MCF 10A (cell line): Measurements from ENCODE around the gene ARHGEF16. TPM values are rescaled to one million over a fixed set of nuclear protein-coding genes. Genes with fewer than 3 reads are reported as not detected.

Source experiments
- BruUV-seq: library from RNA; stranded (reverse); fragments of 400-500 nt; replicated peaks from 2 replicates; lab custom pipeline; 2021; lab: Mats Ljungman, UMichigan
- CTCF ChIA-PET: fragments of 300-600 bp; sonication (Branson Sonifier 250); formaldehyde crosslinking; extraction: SDS; loops from one replicate; lab custom pipeline; 2021; ENCODE audit warnings: antibody characterized with exemption, inconsistent platforms; lab: Yijun Ruan, JAX
- POLR2A ChIA-PET: fragments of 300-600, 350-650 bp; sonication (Branson Sonifier 250); formaldehyde crosslinking; extraction: SDS; loops from one replicate; lab custom pipeline; 2020; ENCODE audit warnings: antibody characterized with exemption, inconsistent platforms; lab: Yijun Ruan, JAX
- DNase-seq: peaks from one replicate; pipeline ENCODE4 v3.0.0-alpha.2; 2018; ENCODE audit not compliant: unreplicated experiment
- H3K27ac Mint-ChIP-seq: one replicate; pipeline ENCODE4 v1.8.0; 2022; ENCODE audit warnings: mild to moderate bottlenecking, low read depth, mixed read lengths; ENCODE audit not compliant: unreplicated experiment
- H3K27me3 Mint-ChIP-seq: one replicate; pipeline ENCODE4 v1.8.0; 2022; ENCODE audit warnings: mixed read lengths; ENCODE audit not compliant: insufficient read depth, unreplicated experiment
- H3K36me3 Mint-ChIP-seq: one replicate; pipeline ENCODE4 v1.8.0; 2022; ENCODE audit warnings: mild to moderate bottlenecking, moderate library complexity, mixed read lengths; ENCODE audit not compliant: insufficient read depth, unreplicated experiment
- H3K4me1 Mint-ChIP-seq: one replicate; pipeline ENCODE4 v1.8.0; 2022; ENCODE audit warnings: mixed read lengths; ENCODE audit not compliant: insufficient read depth, unreplicated experiment
- H3K4me3 Mint-ChIP-seq: one replicate; pipeline ENCODE4 v1.8.0; 2022; ENCODE audit warnings: mild to moderate bottlenecking, moderate library complexity, mixed read lengths; ENCODE audit not compliant: unreplicated experiment
- H3K9me3 Mint-ChIP-seq: one replicate; pipeline ENCODE4 v1.8.0; 2022; ENCODE audit warnings: mixed read lengths; ENCODE audit not compliant: unreplicated experiment
- CTCF ChIP-seq: fragments of 200-600 bp; IDR thresholded peaks from one replicate; pipeline ENCODE4 v1.8.0; 2022; ENCODE audit warnings: antibody characterized with exemption, mild to moderate bottlenecking; ENCODE audit not compliant: unreplicated experiment
- intact Hi-C: fragments of 100-400 bp; cut with micrococcal nuclease; formaldehyde crosslinking; loops from 2 replicates; pipeline ENCODE4 v1.14.1; 2022
- total RNA-seq: library from RNA; stranded (reverse); gene quantifications from 2 replicates; pipeline ENCODE4 v1.2.3, GENCODE V29; 2022

Gene ARHGEF16
- total RNA-seq, 1 experiment from 2014 or later = 8.6 TPM

DNA sequence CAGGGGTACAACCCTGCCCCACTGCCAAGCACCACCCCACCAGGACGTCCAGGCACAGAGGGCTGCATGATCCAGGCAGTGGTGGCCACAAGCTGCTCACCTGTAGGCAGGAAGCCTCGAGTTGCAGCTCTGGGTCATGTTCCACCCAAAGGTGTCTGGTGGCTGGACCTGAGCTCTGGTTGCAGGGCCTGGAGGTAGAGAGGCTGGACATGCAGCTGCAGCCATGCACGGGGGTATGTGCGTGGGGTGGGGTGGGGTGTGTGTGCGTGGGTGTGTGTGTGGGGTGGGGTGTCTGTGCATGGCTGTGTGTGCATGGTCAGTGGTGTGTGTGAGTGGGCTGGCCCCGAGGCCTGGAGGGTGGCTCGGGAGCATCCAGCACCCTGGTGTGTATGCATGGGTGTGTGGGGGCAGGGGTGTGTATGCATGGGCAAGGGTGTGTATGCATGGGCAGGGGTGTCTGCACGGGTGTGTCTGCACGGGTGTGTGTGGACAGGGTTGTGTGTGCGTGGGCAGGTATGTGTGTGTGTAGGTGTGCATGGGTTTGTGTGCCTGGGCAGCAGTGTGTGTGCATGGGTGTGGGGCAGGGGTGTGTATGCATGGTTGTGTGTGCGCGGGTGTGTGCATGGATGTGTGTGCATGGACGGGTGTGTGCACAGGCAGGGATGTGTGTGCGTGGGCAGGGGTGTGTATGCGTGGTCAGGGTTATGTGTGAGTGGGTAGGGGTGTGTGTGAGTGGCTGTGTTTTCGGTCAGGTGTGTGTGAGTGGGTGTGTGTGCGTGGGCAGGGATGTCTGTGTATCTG is 15.6 kb downstream of the ARHGEF16 start:
- intact Hi-C loops = no loop called here
- Mint-ChIP-seq H3K27ac (peak overlapping the region; percentile 2), H3K36me3 (no peaks in the 10 kb centered on the region), H3K4me3 (no peak overlapping the region), H3K9me3 (no peaks in the 10 kb centered on the region), H3K4me1 (peaks cover 22% of the 10 kb centered on the region), H3K27me3 (no peaks in the 10 kb centered on the region)
- ChIA-PET CTCF (interaction anchor here (0.6 to 2.1 kb wide), 2 partner anchors 17 to 145 kb away, joined by 4 to 11 read pairs; no protein-coding TSS in a partner anchor), POLR2A (no interaction called here)
- TF ChIP-seq CTCF = no peak
- BruUV-seq = no TSS peak
- DNase-seq = no peak

GRCh38 chr1:3470650-3471355 is 16.3 kb downstream of the ARHGEF16 start:
- POLR2A ChIA-PET = interaction anchor here (1.2 kb wide), 1 partner anchor 17 kb away, joined by 4 read pairs; no protein-coding TSS in a partner anchor
- peak overlapping the region; percentile 2 for H3K27ac Mint-ChIP-seq
- no peak overlapping the region for H3K4me3 Mint-ChIP-seq

DNA sequence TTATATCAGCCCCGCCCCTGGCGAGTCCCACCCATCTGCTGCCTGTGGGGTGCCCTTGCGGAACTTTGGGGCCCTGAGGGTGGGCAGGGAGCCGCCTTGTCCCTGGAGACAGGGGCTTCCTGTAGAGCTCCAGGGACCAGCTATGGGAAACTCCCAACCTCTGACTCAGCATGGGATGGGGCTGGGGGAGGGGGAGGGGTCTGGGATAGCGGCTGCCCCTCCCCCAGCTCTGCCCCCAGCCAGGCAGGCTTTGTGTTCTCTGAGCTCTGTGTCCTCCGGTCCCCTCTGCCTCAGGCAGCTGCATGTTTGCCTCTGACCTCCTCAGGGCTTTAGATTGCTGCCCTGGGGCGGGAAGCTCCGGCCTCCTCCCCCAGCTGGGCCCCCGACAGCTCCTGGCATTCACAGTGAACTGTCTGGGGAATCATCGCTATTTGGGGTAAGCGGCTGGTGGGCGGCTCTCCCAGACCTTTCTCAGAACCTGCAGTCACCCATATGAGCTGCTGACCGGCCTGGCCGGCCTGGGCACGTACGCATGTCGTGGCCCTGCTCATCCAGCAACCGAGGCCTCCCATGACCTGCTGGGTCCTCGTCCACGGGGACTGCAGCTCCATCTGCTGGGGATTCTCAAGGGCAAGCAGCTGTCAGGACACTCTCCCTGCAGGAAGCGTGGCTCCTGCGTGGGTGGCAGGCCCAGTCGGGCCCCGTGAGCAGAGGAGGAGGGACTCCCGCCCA is 17.1 kb downstream of the ARHGEF16 start:
- Mint-ChIP-seq H3K36me3 (no peaks in the 10 kb centered on the region), H3K27me3 (no peaks in the 10 kb centered on the region), H3K9me3 (no peaks in the 10 kb centered on the region), H3K4me3 (no peak overlapping the region), H3K4me1 (peaks cover 22% of the 10 kb centered on the region), H3K27ac (no peak overlapping the region)
- peak; percentile 53 for DNase-seq
- ChIA-PET POLR2A (interaction anchor here (1.1 to 1.2 kb wide), 2 partner anchors 18 to 959 kb away, joined by 3 to 4 read pairs; no protein-coding TSS in a partner anchor), CTCF (interaction anchor here (0.6 to 4.0 kb wide), 12 partner anchors 8 to 1044 kb away, joined by 3 to 53 read pairs (median 4); no protein-coding TSS in a partner anchor)
- intact Hi-C loops = loop anchor here (1.0 kb wide), 1 partner anchor 18 kb away; no protein-coding TSS in a partner anchor
- BruUV-seq = no TSS peak
- peak; percentile 29 for TF ChIP-seq CTCF

More at GRCh38 chr1:3470650-3471355, 16.3 kb downstream of the ARHGEF16 start:
- peaks cover 22% of the 10 kb centered on the region for H3K4me1 Mint-ChIP-seq
- H3K9me3 Mint-ChIP-seq = no peaks in the 10 kb centered on the region
- intact Hi-C loops = no loop called here
- DNase-seq = no peak
- H3K36me3 Mint-ChIP-seq = no peaks in the 10 kb centered on the region
- TF ChIP-seq CTCF = no peak
- CTCF ChIA-PET = interaction anchor here (1.3 to 4.0 kb wide), 5 partner anchors 8 to 151 kb away, joined by 3 to 53 read pairs (median 5); no protein-coding TSS in a partner anchor
- H3K27me3 Mint-ChIP-seq = no peaks in the 10 kb centered on the region
- no TSS peak for BruUV-seq
